Fibroblast of skin of scalp (primary cell): ENCODE measurements around the gene TMEM74B.
"Not testable (repeated sequence)": the region's sequence is repeated elsewhere in the genome, so short reads cannot be mapped to it uniquely, and the experiment has no call there.

Source experiments
- DNase-seq: peaks from one replicate; pipeline ENCODE4 v3.0.0-alpha.2; 2013

The TMEM74B gene

GRCh38 chr20:1178623-1179022 is 6.2 kb downstream of the TMEM74B start:
- DNase-seq = no peak

DNA sequence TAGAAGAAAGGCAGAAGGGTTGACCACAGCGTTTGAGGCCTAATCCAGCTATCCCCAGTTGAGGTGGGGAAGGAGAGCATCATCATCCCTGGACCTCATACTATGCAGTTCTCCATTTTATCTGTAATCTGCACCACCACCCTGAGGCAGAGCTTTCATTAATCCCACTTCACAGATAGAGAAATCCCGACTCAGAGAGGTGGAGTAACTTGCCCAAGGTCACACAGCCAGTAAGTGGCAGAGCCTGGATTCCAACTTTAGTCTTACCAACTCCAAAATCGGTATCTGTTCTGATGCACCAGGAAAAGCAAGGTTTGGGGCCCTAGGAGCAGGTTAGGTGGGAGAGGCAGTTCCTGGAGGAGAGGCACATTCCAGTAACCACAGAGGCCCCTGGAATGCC is 6.7 kb downstream of the TMEM74B start:
- DNase-seq = no peak

DNA sequence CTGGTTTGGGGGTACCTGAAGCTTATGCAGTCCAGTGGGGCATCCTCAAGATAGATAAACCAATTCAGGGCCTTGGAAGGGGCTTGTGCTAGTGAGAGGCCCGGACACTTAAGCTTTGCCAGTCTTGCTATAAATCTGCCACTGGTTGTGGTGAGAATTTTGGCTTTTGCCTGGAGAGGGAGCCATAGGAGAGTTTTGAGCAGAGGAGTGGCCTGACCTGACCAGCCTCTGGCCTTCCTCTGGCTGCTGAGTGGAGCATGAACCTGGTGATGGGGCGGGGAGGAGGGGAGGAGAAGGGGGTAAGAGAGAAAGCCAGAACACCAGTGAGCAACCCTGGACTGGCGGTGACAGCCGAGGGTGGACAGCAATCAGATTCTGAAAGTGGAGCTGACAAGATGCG is 7.1 kb downstream of the TMEM74B start:
- no peak for DNase-seq

- DNase-seq = no peak
Observed at GRCh38 chr20:1174787-1175186, 10.0 kb downstream of the TMEM74B start.

DNA sequence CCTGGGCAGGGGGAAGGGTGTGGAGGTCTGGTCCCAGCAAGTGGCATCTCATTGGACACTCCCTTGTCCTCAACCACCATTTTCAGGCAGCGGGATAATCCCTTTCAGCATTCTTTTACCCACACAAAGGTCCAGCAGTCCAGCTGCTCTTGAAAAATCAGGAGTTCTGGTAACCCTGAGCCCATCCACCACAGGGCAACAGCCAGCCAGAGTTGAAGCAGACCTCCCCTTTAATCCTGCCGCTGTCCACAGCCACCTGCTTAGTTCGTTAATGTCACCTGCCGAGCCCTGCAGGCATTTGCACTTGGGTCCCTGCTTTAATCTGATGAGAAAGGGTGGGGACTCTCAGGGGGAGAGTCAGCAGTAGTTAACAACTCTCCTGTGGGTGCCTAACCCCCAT is 11.1 kb downstream of the TMEM74B start:
- no peak for DNase-seq

GRCh38 chr20:1171461-1172093 is 13.2 kb downstream of the TMEM74B start:
- peak; percentile 44 for DNase-seq

GRCh38 chr20:1169224-1169623 is 15.6 kb downstream of the TMEM74B start:
- no peak for DNase-seq

DNA sequence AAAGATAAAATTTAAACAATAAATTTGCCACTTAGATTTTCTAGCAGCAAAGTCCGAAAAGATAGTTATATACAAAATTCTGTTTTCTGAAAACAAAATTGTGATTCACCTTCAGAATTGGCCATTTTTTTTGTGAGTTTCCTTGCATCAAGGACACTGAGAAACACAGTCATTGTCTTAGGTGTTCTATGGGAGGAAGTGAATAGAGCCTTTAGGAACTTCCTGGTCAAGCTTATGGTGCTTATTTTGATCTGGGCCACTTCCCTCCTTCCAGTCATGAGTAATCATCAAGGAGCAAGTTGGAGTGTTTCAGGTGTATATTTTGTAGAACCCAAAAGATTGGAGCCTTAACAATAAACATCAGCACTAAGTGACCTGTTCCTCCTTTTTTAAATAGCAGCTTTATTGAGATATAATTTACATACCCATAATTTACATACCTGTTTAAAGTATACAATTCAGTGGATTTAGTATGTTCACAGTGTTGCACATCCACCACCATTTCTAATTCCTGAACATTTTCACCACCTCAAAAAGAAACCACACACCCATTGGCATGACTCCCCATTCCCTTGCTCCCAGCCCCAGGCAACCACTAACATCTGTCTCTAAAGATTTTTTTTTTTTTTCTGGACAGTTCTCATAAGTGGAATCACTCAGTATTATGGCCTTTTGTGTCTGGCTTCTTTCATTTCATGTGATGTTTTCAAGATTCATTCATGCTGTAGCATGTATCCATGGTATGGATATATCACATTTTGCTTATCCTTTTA is 17.6 kb downstream of the TMEM74B start:
- no peak for DNase-seq

DNA sequence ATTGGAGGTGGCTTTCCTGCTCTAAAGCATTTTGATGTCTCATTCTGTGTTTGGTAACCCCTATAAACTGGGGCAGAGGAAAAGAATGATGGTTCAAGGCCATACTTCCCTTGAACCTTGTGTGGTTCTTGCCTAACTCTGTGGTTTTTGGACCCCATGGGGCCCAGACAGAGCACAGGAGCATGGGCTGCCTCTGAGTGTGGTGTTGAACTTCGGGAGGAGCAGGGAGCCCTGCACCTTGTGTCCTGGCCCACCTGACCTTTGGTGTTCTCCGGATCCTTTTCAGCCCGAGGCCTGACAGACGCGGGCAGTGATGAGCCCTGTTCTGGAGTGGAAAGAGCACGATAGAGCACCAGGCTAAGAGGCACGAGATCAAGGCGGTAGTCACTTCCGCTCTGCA is 18.8 kb downstream of the TMEM74B start:
- DNase-seq = no peak

DNA sequence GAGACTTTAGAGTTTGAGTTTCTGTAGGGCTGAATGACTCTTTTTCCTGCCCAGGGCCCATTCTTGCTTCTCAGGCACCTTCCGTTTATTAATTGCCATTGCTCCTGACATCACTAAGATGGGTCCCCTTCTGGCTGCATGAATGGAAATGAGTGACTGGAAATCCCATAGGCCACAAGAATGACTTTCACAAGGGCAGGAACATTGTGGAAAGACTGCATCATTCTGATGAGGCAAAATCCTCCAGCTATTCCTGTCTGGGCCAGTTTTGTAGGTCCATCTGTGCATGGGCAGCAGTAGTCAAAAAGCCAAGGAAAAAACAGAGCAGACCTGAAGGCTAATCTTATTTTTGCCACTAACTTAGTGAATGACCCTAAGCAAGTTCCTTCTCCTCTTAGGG is 19.3 kb downstream of the TMEM74B start:
- no peak for DNase-seq

GRCh38 chr20:1164871-1165270 is 19.9 kb downstream of the TMEM74B start:
- no peak for DNase-seq

DNA sequence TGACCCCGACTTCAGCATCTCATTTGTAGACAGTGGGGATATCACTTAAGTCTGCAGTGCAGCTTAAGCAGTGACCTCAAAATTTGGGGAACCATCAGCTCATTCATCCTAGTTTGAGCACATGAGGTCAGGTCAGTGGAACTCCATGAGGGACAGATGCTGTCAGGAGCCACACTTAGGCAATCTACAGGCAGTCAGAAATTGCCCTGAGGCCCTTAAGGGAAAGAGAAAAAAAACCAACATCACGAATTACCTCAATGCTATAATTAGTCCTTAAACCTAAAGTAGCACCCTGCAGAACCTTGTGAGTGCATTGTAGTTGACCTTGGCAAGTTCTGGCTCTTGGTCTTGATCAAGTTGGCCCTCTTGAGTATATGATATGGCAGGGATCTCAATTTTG is 21.1 kb downstream of the TMEM74B start:
- DNase-seq = no peak

DNA sequence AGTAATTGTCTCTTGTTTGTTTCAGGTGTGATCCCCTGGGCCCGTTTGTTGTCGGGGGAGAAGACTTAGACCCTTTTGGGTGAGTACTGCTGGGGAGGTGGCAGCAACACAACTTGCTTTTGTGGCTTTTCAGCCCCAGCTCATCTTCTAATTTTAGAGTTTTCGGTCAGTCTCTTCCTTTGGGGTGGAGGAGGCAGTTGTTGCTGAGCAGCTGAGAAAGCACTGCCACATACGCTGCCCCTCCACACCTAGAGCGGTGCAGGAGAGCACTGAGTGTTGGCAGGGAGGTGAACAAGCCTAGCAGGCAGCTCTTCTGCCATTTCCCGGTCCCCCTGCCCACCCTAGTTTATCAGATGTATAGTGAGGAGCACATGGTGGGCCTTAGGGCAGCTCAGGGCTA is 21.7 kb downstream of the TMEM74B start:
- no peak for DNase-seq

DNA sequence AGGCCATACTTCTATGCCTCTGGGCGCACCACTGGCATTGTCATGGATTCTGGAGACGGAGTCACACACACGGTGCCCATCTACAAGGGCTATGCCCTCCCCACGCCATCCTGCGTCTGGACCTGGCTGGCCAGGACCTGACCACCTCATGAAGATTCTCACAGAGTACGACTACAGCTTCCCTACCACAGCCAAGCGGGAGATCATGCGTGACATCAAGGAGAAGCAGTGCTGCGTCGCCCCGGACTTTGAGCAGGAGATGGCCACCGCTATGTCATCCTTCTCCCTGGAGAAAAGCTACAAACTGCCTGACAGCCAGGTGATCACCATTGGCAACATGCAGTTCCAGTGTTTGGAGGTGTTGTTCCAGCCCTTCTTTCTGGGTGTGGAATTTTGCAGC is 23.8 kb downstream of the TMEM74B start:
- no peak for DNase-seq

GRCh38 chr20:1160496-1160895 is 24.3 kb downstream of the TMEM74B start:
- no peak for DNase-seq

DNA sequence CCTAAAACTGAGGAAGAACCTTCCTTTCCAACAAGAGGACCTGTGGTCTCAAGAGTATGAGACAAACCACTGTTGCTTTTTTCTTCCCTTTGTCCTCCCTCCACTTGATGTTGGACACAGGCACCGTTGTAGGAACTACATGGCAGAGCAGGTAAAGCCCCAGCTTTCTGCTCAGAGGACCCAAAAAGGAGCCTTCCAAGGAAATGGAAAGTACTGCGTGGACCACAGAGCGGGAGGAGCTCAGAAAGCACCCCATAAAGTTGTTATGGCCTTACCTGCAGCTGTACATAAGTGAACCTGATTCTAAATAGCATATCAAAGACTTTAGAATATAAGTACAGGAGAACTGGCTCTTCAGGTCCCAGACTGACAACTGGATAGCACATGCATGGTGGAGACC is 29.4 kb downstream of the TMEM74B start:
- no peak for DNase-seq

DNA sequence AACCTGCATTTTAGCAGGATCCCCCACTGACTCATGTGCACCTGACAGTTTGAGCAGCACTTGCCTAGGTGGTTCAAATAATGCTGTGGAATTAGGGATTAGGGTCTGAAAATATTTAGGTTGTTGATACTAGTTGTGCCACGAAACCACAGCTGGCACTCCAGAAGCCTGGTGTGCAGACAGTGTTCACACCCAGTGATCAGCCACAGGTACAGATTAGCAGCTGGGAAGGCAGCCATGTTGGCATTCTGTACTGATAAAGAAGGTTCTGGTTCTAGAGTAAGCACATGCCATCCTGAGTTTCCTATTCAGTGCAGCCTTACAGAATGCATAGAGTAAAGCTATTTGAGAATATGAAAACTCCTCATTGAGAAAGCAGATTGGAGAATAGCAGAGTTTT is 30.1 kb downstream of the TMEM74B start:
- DNase-seq = no peak

DNA sequence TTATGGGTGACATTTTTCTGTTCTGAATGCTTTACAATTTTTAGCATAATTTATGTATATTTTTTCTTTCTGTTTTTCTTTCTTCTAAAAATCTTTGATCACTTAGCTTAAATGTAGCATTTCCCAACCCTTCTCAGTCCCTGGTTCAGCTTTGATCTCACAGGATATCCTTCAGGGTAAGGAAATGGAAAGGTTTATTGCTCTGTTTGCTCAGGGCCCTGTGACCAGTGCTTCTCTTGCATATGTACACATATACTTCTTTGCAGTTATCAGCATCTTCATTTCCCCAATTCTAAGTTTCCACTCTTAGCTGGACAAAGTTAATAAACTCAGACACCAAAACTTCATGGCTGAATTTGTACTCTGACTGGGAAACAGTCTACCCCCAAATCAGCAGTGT is 30.6 kb downstream of the TMEM74B start:
- DNase-seq = no peak

GRCh38 chr20:1150968-1151367 is 33.8 kb downstream of the TMEM74B start:
- DNase-seq = no peak

- no peak for DNase-seq
Observed at GRCh38 chr20:1150218-1150617, 34.6 kb downstream of the TMEM74B start.

DNA sequence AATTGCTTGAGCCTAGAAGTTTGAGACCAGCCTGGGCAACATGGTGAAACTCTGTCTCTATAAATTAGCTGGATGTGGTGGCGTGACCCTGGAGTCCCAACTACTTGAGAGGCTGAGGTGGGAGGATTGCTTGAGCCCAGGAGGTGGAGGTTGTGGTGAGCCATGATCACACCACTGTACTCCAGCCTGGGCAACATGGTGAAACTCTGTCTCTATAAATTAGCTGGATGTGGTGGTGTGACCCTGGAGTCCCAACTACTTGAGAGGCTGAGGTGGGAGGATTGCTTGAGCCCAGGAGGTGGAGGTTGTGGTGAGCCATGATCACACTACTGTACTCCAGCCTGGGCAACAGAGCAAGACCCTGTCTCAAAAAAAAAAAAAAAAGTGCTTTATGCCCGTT is 35.0 kb downstream of the TMEM74B start:
- not testable (repeated sequence) for DNase-seq

GRCh38 chr20:1146957-1147356 is 37.8 kb downstream of the TMEM74B start:
- no peak for DNase-seq

- no peak for DNase-seq
Observed at GRCh38 chr20:1144401-1145172, 40.2 kb downstream of the TMEM74B start.

DNA sequence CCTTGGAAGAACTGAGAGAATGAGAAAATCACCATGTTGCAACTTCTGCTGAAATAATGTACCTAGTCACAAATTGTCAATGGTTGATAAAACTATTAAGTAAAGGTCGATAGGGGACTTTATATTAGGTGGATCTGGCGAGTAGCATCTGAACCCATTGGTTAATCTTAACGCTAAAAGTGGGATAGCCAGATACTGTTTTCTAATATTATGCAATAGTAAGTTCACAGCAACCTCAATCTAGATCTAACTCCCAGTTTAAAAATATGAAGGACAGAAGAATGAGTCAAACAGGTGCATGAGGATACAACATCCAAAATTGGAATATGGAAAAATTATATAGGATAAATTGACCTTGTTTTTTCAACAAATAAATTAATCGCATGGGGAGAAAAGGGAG is 47.5 kb downstream of the TMEM74B start:
- DNase-seq = no peak
